Liver (tissue), 3 donors: Measurements from ENCODE around the gene NCAM2.

Experiments used
- ATF3 ChIP-seq: IDR thresholded peaks from 2 replicates; pipeline ENCODE4 v1.6.1; 2016; ENCODE audit warnings: antibody characterized with exemption
- CTCF ChIP-seq: fragments of 150-350 bp; IDR thresholded peaks from 2 replicates; pipeline ENCODE4 v1.5.1; 2017; ENCODE audit warnings: improper control_type of control experiment, low read depth, low read length; ENCODE audit not compliant: missing input control
- EGR1 ChIP-seq, 2 donors: IDR thresholded peaks; 2 replicates each; pipeline ENCODE4 v1.6.1; 2016 to 2018; ENCODE audit warnings: antibody characterized with exemption in 2 of 2, low read depth in 2 of 2
- GABPA ChIP-seq, 2 donors: IDR thresholded peaks in 1 of 2; conservative IDR thresholded peaks in 1 of 2; 2 replicates each; pipeline ENCODE4 v1.6.1; 2016; ENCODE audit warnings: antibody characterized with exemption in 2 of 2, mild to moderate bottlenecking in 1 of 2, moderate library complexity in 1 of 2
- HNF4A ChIP-seq, 2 donors: conservative IDR thresholded peaks; 2 replicates each; pipeline ENCODE4 v1.6.1; 2016; ENCODE audit warnings: antibody characterized with exemption in 2 of 2, mild to moderate bottlenecking in 2 of 2
- JUND ChIP-seq, 2 donors: IDR thresholded peaks; 2 replicates each; pipeline ENCODE4 v1.6.1; 2016; ENCODE audit warnings: antibody characterized with exemption in 2 of 2
- MAX ChIP-seq: IDR thresholded peaks from 2 replicates; pipeline ENCODE4 v1.6.1; 2016; ENCODE audit warnings: antibody characterized with exemption
- NR2F2 ChIP-seq: IDR thresholded peaks from 2 replicates; pipeline ENCODE4 v1.6.1; 2016; ENCODE audit warnings: antibody characterized with exemption
- RAD21 ChIP-seq, 2 donors: IDR thresholded peaks; 2 replicates each; pipeline ENCODE4 v1.6.1; 2016; ENCODE audit warnings: antibody characterized with exemption in 2 of 2, mild to moderate bottlenecking in 2 of 2
- SP1 ChIP-seq: IDR thresholded peaks from 2 replicates; pipeline ENCODE4 v1.6.1; 2018; ENCODE audit warnings: antibody characterized with exemption, mild to moderate bottlenecking
- donor health status: healthy.
- donor health status: healthy.

GRCh38 chr21:20994790-20995189 is 3.4 kb upstream of the NCAM2 start:
- TF ChIP-seq RAD21 (IDR thresholded peaks at IDR 0.05) (no peak), EGR1 (IDR thresholded peaks at IDR 0.05; ENCODE audit: low read depth in 2 of 2) (no peak), CTCF (no peak), JUND (IDR thresholded peaks at IDR 0.05) (no peak), SP1 (no peak), GABPA (IDR thresholded peaks at IDR 0.05 in 1 of 2, conservative IDR thresholded peaks at IDR 0.05 in 1 of 2) (no peak), NR2F2 (no peak), MAX (no peak), HNF4A (conservative IDR thresholded peaks at IDR 0.05) (no peak), ATF3 (no peak)
